Measurements from ENCODE around the gene GABRG3.

Gene GABRG3

DNA sequence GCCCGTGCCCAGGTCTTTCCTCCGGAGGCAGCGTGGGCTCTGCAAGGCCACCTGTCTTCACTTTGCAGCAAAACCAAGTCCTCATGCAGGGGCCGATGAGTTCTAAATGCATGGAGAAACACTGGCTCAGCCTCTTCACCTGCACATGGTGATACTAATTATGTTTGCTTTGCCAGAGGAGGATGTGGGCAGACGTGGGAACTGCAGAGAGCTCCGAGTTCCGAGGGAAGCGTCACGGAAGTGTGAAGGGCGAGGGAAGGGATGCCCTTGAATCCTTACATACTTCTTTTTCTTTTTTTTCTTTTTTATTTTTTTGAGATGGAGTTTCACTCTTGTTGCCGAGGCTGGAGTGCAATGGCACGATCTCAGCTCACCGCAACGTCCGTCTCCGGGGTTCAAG lies 74.8 kb downstream of the GABRG3 start:
- no peaks in the 10 kb centered on the region for H3K9me3 ChIP-seq (ENCODE audit: control insufficient read depth, insufficient read depth, low read length)
- H3K9ac ChIP-seq (ENCODE audit: low read depth, low read length): no peak overlapping the region
- no peaks in the 10 kb centered on the region for H3K4me1 ChIP-seq (ENCODE audit: control insufficient read depth, insufficient read depth, low read length)
- H3K27me3 ChIP-seq (ENCODE audit: control insufficient read depth, insufficient read depth, low read length): no peaks in the 10 kb centered on the region
- no peaks in the 10 kb centered on the region for H3K36me3 ChIP-seq (ENCODE audit: control insufficient read depth, insufficient read depth, low read length)
- no peak overlapping the region for H3K4me3 ChIP-seq (ENCODE audit: low read depth, low read length)

DNA sequence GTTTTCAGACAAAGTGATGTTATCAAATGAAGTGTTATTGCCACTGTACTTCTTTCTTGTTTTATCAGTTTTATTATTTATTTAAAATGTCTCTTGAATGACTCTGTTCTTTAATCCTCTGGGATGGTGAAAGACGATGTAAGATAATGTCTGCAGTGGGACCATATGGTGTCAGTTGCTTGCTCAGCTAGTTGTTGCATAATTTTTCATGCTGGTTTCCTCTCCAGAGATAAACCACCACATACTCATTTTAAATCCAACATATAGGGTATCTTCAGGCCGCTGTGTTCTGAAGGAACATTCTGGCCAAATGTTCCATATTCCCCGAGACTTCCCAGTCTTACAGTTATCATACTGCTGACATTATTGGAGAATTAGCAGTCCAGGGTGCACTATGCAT lies 75.9 kb downstream of the GABRG3 start:
- Histone ChIP-seq H3K4me1 (ENCODE audit: control insufficient read depth, insufficient read depth, low read length) (no peaks in the 10 kb centered on the region), H3K36me3 (ENCODE audit: control insufficient read depth, insufficient read depth, low read length) (no peaks in the 10 kb centered on the region), H3K4me3 (ENCODE audit: low read depth, low read length) (no peak overlapping the region), H3K27me3 (ENCODE audit: control insufficient read depth, insufficient read depth, low read length) (no peaks in the 10 kb centered on the region), H3K9me3 (ENCODE audit: control insufficient read depth, insufficient read depth, low read length) (no peaks in the 10 kb centered on the region), H3K9ac (ENCODE audit: low read depth, low read length) (no peak overlapping the region)

DNA sequence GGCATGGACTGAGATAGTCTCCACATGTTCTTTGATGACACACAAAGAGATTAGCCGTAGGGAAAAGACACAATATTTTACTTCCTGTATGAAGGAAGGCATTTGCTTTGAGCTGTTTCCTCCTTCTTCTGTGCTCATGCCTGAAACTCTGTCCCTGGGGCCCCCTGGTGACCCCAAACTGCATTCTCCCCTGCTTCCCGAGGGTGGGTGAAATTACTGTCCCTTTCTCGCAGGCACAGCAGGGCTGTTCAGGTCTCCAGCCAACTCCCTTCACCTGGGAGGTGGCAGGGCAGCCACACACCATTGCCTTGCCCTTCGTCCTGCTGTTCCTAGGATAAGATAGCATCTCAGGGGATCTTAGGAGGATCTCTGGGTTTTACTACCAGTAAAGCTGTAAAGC lies 79.2 kb downstream of the GABRG3 start:
- no peaks in the 10 kb centered on the region for H3K4me1 ChIP-seq (ENCODE audit: control insufficient read depth, insufficient read depth, low read length)
- H3K9ac ChIP-seq (ENCODE audit: low read depth, low read length): no peak overlapping the region
- H3K36me3 ChIP-seq (ENCODE audit: control insufficient read depth, insufficient read depth, low read length): no peaks in the 10 kb centered on the region
- H3K9me3 ChIP-seq (ENCODE audit: control insufficient read depth, insufficient read depth, low read length): no peaks in the 10 kb centered on the region
- no peak overlapping the region for H3K4me3 ChIP-seq (ENCODE audit: low read depth, low read length)
- H3K27me3 ChIP-seq (ENCODE audit: control insufficient read depth, insufficient read depth, low read length): no peaks in the 10 kb centered on the region

DNA sequence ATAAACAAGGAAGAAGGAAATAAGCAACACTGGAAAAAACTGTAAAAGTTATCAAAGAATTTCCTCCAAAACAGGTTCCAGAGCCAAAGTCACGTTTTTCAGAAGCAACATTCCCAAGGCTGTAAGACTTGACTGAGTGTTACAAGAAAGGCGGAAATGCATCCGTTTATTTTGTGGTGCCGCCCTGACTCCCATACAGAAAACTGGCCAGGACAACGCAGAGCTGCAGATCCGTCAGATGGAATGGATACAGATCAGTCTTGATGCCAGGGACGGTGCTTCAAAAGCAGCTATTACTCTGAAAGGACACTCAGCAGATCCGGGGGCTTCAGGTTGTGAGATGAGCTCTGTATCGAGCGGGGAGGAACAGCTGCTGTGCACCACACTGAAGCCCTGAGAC lies 83.4 kb downstream of the GABRG3 start:
- no peaks in the 10 kb centered on the region for H3K9me3 ChIP-seq (ENCODE audit: control insufficient read depth, insufficient read depth, low read length)
- H3K4me1 ChIP-seq (ENCODE audit: control insufficient read depth, insufficient read depth, low read length): no peaks in the 10 kb centered on the region
- H3K36me3 ChIP-seq (ENCODE audit: control insufficient read depth, insufficient read depth, low read length): no peaks in the 10 kb centered on the region
- H3K4me3 ChIP-seq (ENCODE audit: low read depth, low read length): no peak overlapping the region
- no peak overlapping the region for H3K9ac ChIP-seq (ENCODE audit: low read depth, low read length)
- H3K27me3 ChIP-seq (ENCODE audit: control insufficient read depth, insufficient read depth, low read length): no peaks in the 10 kb centered on the region

DNA sequence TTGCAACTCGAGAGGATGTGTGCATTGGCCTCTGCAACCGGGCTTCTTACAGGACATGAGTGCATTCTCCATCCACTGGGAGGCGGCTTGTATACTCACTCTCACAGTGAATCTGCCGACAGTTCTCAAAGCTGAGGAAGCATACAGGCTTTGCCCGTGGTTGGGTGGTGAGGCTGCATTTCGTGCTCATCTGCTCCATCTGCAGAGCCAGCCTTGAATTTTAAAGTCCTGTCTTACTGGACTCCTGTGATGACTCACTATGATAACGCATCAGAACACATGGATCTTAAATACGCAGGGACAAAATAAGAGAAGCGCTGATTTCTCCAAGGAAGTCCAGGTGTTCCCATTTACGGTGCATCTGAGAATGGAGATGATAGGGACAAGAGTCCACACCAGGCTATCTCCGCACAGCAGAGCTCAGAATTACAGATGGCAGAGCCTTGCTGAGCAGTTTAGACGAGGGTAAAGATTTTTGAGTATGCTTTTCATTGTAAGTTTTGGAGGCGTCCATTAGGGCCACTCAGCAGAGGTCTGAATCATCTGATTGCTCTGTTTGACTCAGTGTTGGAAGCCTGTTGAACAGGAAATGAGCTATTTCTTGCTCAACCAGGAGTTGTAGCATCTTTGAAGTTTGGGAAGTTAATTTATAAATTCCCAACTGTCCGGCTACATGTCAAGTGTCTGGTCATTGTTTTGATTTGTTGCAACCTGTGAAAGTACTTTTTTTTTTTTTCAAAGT lies 87.1 kb downstream of the GABRG3 start:
- no peaks in the 10 kb centered on the region for H3K36me3 ChIP-seq (ENCODE audit: control insufficient read depth, insufficient read depth, low read length)
- no peaks in the 10 kb centered on the region for H3K4me1 ChIP-seq (ENCODE audit: control insufficient read depth, insufficient read depth, low read length)
- no peak overlapping the region for H3K4me3 ChIP-seq (ENCODE audit: low read depth, low read length)
- no peak overlapping the region for H3K9ac ChIP-seq (ENCODE audit: low read depth, low read length)
- no peaks in the 10 kb centered on the region for H3K27me3 ChIP-seq (ENCODE audit: control insufficient read depth, insufficient read depth, low read length)
- no peaks in the 10 kb centered on the region for H3K9me3 ChIP-seq (ENCODE audit: control insufficient read depth, insufficient read depth, low read length)

DNA sequence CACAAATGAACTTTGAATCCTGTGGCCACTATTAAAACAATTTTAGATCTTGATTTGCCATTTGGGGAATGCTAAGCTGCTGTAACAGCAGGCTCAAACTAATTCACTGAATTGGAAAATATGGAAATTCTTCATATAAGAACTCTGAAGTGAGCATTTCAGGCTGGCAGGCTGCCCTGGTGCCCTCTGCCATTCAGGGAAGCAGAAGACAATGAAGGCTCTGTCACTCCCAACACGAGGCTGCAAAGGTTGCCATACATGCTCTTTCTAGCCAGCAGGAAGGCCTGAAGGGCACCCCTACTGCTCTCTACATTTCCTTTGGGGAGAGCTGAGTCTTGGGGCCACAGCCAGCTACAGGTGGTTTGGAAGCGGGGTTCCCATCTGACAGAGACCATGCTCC lies 88.0 kb downstream of the GABRG3 start:
- Histone ChIP-seq H3K4me1 (ENCODE audit: control insufficient read depth, insufficient read depth, low read length) (no peaks in the 10 kb centered on the region), H3K9ac (ENCODE audit: low read depth, low read length) (no peak overlapping the region), H3K27me3 (ENCODE audit: control insufficient read depth, insufficient read depth, low read length) (no peaks in the 10 kb centered on the region), H3K4me3 (ENCODE audit: low read depth, low read length) (no peak overlapping the region), H3K36me3 (ENCODE audit: control insufficient read depth, insufficient read depth, low read length) (no peaks in the 10 kb centered on the region), H3K9me3 (ENCODE audit: control insufficient read depth, insufficient read depth, low read length) (no peaks in the 10 kb centered on the region)

DNA sequence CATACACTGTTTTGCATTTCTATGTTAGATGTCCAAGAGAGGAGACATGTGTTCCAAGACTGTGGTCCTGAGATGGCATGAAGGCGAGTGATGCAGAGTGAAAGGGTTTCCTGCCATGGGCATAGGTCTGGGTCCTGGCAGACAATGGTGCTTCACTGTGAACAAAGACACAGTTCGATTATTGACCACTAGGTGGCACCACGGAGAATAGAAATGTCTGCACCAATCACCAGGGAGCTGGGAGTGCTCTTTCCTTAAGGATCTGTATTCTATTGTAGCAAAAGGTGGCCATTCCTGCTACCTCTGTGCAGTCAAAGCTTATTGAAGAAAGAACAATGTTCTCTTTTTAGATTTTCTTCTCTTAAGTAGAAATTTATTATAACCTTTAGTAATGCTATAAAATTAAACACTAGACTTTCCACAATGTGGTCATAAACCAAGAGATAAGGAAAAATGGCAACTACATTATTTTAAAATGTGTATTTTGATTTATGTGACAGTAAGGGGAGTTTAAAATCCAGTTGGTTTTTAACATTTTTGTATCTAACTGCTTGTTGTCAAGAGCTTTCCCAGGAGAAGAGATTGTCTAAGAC lies 88.7 kb downstream of the GABRG3 start:
- no peaks in the 10 kb centered on the region for H3K4me1 ChIP-seq (ENCODE audit: control insufficient read depth, insufficient read depth, low read length)
- no peaks in the 10 kb centered on the region for H3K9me3 ChIP-seq (ENCODE audit: control insufficient read depth, insufficient read depth, low read length)
- H3K9ac ChIP-seq (ENCODE audit: low read depth, low read length): no peak overlapping the region
- H3K36me3 ChIP-seq (ENCODE audit: control insufficient read depth, insufficient read depth, low read length): no peaks in the 10 kb centered on the region
- no peaks in the 10 kb centered on the region for H3K27me3 ChIP-seq (ENCODE audit: control insufficient read depth, insufficient read depth, low read length)
- no peak overlapping the region for H3K4me3 ChIP-seq (ENCODE audit: low read depth, low read length)

DNA sequence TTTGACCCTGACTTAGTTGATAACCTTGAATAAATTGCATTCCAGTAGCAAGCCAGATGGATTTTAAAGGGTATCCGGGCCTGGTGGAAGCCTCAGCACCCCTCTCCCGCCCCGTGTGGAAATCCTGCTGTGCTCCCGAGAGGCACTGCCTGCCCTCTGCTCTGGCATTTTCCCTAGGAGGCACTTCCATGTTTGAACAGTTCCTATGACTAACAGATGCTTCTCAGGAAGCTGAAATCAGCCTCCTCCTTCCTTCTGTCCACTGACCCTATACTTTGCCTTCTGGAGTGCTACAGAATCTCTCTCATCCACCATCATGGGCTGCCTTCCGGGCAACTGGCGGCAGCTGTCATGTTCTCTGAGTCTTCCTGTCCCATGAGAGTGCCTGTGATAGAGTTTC lies 90.8 kb downstream of the GABRG3 start:
- Histone ChIP-seq H3K36me3 (ENCODE audit: control insufficient read depth, insufficient read depth, low read length) (no peaks in the 10 kb centered on the region), H3K27me3 (ENCODE audit: control insufficient read depth, insufficient read depth, low read length) (no peaks in the 10 kb centered on the region), H3K4me3 (ENCODE audit: low read depth, low read length) (no peak overlapping the region), H3K9me3 (ENCODE audit: control insufficient read depth, insufficient read depth, low read length) (no peaks in the 10 kb centered on the region), H3K4me1 (ENCODE audit: control insufficient read depth, insufficient read depth, low read length) (no peaks in the 10 kb centered on the region), H3K9ac (ENCODE audit: low read depth, low read length) (no peak overlapping the region)

DNA sequence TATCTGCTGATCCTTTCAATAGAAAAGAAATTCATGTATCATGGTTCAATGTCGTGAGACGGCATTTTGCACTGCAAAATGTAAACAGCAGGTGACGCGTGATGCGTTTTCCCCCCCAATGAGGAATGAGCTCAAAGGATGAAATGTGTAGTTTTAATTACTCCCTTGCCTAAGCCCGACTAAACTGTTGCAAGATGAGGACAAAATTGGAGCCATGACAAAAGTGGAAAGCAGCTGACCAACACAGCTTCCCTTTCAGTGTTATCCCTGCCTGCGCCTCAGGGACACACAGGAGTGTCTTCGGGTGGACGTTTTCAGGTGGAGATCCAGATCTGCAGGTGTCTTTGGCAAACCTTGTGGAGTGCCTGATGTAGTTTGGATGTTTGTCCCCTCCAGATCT lies 92.0 kb downstream of the GABRG3 start:
- Histone ChIP-seq H3K9ac (ENCODE audit: low read depth, low read length) (no peak overlapping the region), H3K36me3 (ENCODE audit: control insufficient read depth, insufficient read depth, low read length) (no peaks in the 10 kb centered on the region), H3K9me3 (ENCODE audit: control insufficient read depth, insufficient read depth, low read length) (no peaks in the 10 kb centered on the region), H3K27me3 (ENCODE audit: control insufficient read depth, insufficient read depth, low read length) (no peaks in the 10 kb centered on the region), H3K4me3 (ENCODE audit: low read depth, low read length) (no peak overlapping the region), H3K4me1 (ENCODE audit: control insufficient read depth, insufficient read depth, low read length) (no peaks in the 10 kb centered on the region)

DNA sequence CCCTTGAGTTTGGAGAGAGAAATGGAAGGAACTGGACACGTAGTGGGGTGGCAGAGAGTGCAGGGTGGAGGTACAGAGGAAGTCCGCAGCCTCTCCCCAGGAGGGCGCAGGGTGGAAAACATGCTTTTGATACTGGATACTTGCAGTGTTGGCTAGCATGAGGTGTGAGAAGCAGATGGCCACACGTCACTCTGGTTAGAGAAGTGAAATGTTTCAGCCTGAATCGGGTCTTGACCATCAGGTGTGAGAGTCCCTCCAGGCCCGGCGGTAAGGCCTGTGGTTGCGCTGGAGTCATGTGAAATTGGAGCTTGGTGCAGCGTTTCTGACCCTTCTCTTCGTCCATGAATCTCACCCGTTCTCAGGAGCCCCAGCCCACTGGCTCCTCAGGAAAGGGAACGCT lies 93.1 kb downstream of the GABRG3 start:
- Histone ChIP-seq H3K9ac (ENCODE audit: low read depth, low read length) (no peak overlapping the region), H3K9me3 (ENCODE audit: control insufficient read depth, insufficient read depth, low read length) (no peaks in the 10 kb centered on the region), H3K27me3 (ENCODE audit: control insufficient read depth, insufficient read depth, low read length) (no peaks in the 10 kb centered on the region), H3K4me3 (ENCODE audit: low read depth, low read length) (no peak overlapping the region), H3K36me3 (ENCODE audit: control insufficient read depth, insufficient read depth, low read length) (no peaks in the 10 kb centered on the region), H3K4me1 (ENCODE audit: control insufficient read depth, insufficient read depth, low read length) (no peaks in the 10 kb centered on the region)

DNA sequence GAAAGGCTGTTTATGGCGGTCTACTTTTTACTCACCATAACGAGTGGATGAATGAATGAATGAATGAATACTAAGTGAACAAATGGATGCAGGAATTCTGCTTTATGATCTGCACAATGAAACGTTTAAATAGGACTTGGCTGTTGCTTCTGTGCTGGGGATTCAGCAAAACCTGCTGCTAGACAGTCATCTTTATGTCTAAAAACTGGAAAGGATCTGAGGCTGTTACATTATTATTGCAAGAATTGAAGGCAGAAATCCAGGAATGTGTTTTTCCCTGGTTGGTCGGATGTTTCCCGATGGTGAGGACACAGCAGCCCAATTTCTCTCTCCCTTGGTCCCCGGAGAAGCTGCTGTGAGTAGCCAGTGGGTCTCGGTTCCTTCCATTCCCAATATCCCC lies 94.2 kb downstream of the GABRG3 start:
- Histone ChIP-seq H3K9me3 (ENCODE audit: control insufficient read depth, insufficient read depth, low read length) (no peaks in the 10 kb centered on the region), H3K36me3 (ENCODE audit: control insufficient read depth, insufficient read depth, low read length) (no peaks in the 10 kb centered on the region), H3K27me3 (ENCODE audit: control insufficient read depth, insufficient read depth, low read length) (no peaks in the 10 kb centered on the region), H3K9ac (ENCODE audit: low read depth, low read length) (no peak overlapping the region), H3K4me1 (ENCODE audit: control insufficient read depth, insufficient read depth, low read length) (no peaks in the 10 kb centered on the region), H3K4me3 (ENCODE audit: low read depth, low read length) (no peak overlapping the region)

DNA sequence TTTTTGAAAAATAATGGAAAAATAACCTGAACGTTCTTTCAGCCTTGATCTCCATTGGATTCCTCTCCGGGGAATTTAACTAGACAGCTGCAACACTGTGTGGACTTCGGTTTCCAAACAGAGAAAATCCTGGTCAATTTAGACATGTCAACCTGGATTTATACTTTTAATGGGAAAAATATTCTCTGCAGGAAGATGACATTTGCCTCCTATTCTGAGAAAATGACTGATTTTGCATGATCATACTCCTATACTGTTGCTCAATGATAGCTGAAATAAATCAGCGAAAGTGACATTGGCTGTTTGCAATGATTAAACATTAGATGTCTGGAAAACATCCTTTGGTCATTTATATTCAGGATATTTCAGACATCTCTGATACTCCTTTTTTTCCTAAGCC lies 94.8 kb downstream of the GABRG3 start:
- H3K27me3 ChIP-seq (ENCODE audit: control insufficient read depth, insufficient read depth, low read length): no peaks in the 10 kb centered on the region

More for the DNA sequence above, 94.8 kb downstream of the GABRG3 start:
- Histone ChIP-seq H3K4me3 (ENCODE audit: low read depth, low read length) (no peak overlapping the region), H3K36me3 (ENCODE audit: control insufficient read depth, insufficient read depth, low read length) (no peaks in the 10 kb centered on the region), H3K9ac (ENCODE audit: low read depth, low read length) (no peak overlapping the region), H3K4me1 (ENCODE audit: control insufficient read depth, insufficient read depth, low read length) (no peaks in the 10 kb centered on the region), H3K9me3 (ENCODE audit: control insufficient read depth, insufficient read depth, low read length) (no peaks in the 10 kb centered on the region)
